Measurements from ENCODE around the gene HEPH.

GRCh38 chrX:66255359-66255967 is 91.4 kb downstream of the HEPH start:
- TF ChIP-seq ZNF274 (IDR thresholded peaks at IDR 0.05; ENCODE audit: low read depth, low read length) = no peak
- TF ChIP-seq YY1 (IDR thresholded peaks at IDR 0.05; ENCODE audit: insufficient read depth, insufficient read length) = no peak
